ENCODE results near the gene GALNT14. TPM values are rescaled to one million over a fixed set of nuclear protein-coding genes. Genes with fewer than 3 reads are reported as not detected.

GALNT14 gene
- total and polyA plus RNA-seq, 2 donors = 1.3 to 2.1 TPM

DNA sequence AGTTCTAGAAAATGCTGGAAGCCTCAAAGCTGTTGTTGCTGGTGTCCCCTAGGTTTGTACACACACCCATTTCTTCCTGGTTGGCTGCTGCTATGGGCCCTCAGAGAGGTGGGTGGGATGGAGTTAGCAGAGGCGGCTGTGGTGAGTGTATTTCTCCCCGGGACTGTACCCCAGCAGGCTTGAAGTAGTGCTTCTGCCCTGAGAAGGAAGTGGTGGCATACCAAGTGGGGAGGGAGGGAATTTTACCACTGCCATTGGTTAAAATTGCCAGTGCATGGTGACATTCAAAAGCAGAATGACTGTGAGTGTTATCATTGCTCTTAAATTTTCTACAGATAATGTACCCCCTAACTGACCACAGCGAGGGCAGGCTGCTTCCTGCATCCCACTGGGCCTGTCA lies 205.4 kb downstream of the GALNT14 start:
- peak overlapping the region in 1 of 2 donors; percentile 5 for H3K27ac ChIP-seq (ENCODE audit: low read depth in 1 of 2, low read length in 1 of 2)
- peaks cover 0 to 13% of the 10 kb centered on the region in 2 donors for H3K4me1 ChIP-seq (ENCODE audit: control insufficient read depth in 2 of 2, insufficient read depth in 2 of 2, low read length in 2 of 2)
- 44% methylated on average over 3 of the region's 3 CpGs for WGBS
- no peaks in the 10 kb centered on the region for H3K36me3 ChIP-seq (ENCODE audit: control insufficient read depth in 2 of 2, insufficient read depth in 2 of 2, low read length in 1 of 2)
- H3K9me3 ChIP-seq (ENCODE audit: control insufficient read depth in 2 of 2, insufficient read depth in 1 of 2, low read length in 1 of 2) = no peaks in the 10 kb centered on the region
- no peaks in the 10 kb centered on the region for H3K27me3 ChIP-seq (ENCODE audit: control insufficient read depth in 2 of 2, insufficient read depth in 1 of 2, low read length in 1 of 2)
- peak in 6 of 9 donors; percentile 8 to 42 (median 14) for DNase-seq (ENCODE audit: low read depth in 6 of 9, low spot score in 9 of 9)
- no peak overlapping the region for H3K4me3 ChIP-seq (ENCODE audit: low read length in 2 of 2)

GRCh38 chr2:30931841-30932407 lies 206.3 kb downstream of the GALNT14 start:
- H3K4me3 ChIP-seq (ENCODE audit: low read length in 2 of 2) = no peak overlapping the region
- H3K27ac ChIP-seq (ENCODE audit: low read depth in 1 of 2, low read length in 1 of 2) = no peak overlapping the region
- WGBS = 98% methylated on average over 19 of the region's 19 CpGs
- no peaks in the 10 kb centered on the region for H3K27me3 ChIP-seq (ENCODE audit: control insufficient read depth in 2 of 2, insufficient read depth in 1 of 2, low read length in 1 of 2)
- H3K9me3 ChIP-seq (ENCODE audit: control insufficient read depth in 2 of 2, insufficient read depth in 1 of 2, low read length in 1 of 2) = no peaks in the 10 kb centered on the region
- no peaks in the 10 kb centered on the region for H3K36me3 ChIP-seq (ENCODE audit: control insufficient read depth in 2 of 2, insufficient read depth in 2 of 2, low read length in 1 of 2)
- no peak for DNase-seq (ENCODE audit: low read depth in 6 of 9, low spot score in 9 of 9)
- peaks cover 0 to 9% of the 10 kb centered on the region in 2 donors for H3K4me1 ChIP-seq (ENCODE audit: control insufficient read depth in 2 of 2, insufficient read depth in 2 of 2, low read length in 2 of 2)

DNA sequence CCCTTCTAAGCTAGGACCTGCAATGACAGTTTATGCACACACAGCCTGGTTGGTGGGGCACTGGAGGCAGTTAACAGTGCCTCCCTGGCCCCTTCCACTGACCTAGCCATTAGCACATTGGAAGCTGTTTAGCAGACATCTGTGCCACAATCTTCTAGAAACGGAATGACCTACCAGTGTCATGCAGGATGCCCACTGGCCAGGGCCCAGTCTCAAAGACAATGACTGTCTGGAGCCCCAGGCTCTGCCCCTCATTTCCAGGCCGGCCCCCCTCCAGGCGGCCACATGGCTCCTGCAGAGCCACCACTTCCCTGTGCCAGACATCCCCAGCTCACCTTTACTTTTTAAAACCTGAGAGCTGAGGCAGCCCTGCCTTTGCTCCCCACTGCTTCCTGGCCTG lies 207.5 kb downstream of the GALNT14 start:
- DNase-seq (ENCODE audit: low read depth in 6 of 9, low spot score in 9 of 9) = no peak
- H3K9me3 ChIP-seq (ENCODE audit: control insufficient read depth in 2 of 2, insufficient read depth in 1 of 2, low read length in 1 of 2) = no peaks in the 10 kb centered on the region
- H3K4me3 ChIP-seq (ENCODE audit: low read length in 2 of 2) = no peak overlapping the region
- no peaks in the 10 kb centered on the region for H3K36me3 ChIP-seq (ENCODE audit: control insufficient read depth in 2 of 2, insufficient read depth in 2 of 2, low read length in 1 of 2)
- H3K27me3 ChIP-seq (ENCODE audit: control insufficient read depth in 2 of 2, insufficient read depth in 1 of 2, low read length in 1 of 2) = no peaks in the 10 kb centered on the region
- peaks cover 0 to 9% of the 10 kb centered on the region in 2 donors for H3K4me1 ChIP-seq (ENCODE audit: control insufficient read depth in 2 of 2, insufficient read depth in 2 of 2, low read length in 2 of 2)
- no peak overlapping the region for H3K27ac ChIP-seq (ENCODE audit: low read depth in 1 of 2, low read length in 1 of 2)
- WGBS = 96% methylated on average over 3 of the region's 3 CpGs

DNA sequence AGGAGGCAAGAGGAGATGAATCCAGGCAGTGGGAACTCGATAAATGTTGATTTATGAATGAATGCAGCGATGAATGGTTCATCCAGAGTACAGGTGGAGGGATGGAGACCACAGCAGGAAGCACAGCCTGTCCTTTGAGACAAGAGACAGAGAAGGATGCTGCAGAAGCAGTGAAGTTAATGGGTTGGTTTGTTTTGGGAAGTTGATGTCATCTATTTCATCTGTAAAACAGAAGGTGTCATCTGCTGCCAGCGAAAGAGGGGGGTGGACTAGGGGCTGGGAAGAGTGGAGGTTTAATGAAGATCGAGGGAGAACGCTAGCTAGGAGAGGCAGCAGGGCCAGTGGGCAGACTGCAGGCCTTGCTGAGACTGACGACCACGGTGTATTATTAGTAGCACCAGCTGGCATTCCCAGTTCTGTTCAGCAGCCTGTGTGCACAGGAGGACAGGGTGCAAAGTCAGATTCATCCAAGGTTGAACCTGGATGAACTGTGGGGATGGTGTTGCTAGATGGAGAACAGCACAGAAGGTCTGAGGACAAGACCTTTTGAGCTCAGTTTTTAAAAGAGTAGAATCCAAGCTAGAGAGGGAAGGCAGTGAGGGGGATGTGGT lies 210.7 kb downstream of the GALNT14 start:
- H3K9me3 ChIP-seq (ENCODE audit: control insufficient read depth in 2 of 2, insufficient read depth in 1 of 2, low read length in 1 of 2) = no peaks in the 10 kb centered on the region
- H3K4me1 ChIP-seq (ENCODE audit: control insufficient read depth in 2 of 2, insufficient read depth in 2 of 2, low read length in 2 of 2) = peaks cover 0 to under 1% of the 10 kb centered on the region in 2 donors
- 95% methylated on average over 7 of the region's 7 CpGs for WGBS
- H3K27ac ChIP-seq (ENCODE audit: low read depth in 1 of 2, low read length in 1 of 2) = no peak overlapping the region
- no peak overlapping the region for H3K4me3 ChIP-seq (ENCODE audit: low read length in 2 of 2)
- H3K36me3 ChIP-seq (ENCODE audit: control insufficient read depth in 2 of 2, insufficient read depth in 2 of 2, low read length in 1 of 2) = no peaks in the 10 kb centered on the region
- no peaks in the 10 kb centered on the region for H3K27me3 ChIP-seq (ENCODE audit: control insufficient read depth in 2 of 2, insufficient read depth in 1 of 2, low read length in 1 of 2)
- no peak for DNase-seq (ENCODE audit: low read depth in 6 of 9, low spot score in 9 of 9)

- no peak overlapping the region for H3K4me3 ChIP-seq (ENCODE audit: low read length in 2 of 2)
- no peaks in the 10 kb centered on the region for H3K27me3 ChIP-seq (ENCODE audit: control insufficient read depth in 2 of 2, insufficient read depth in 1 of 2, low read length in 1 of 2)
- DNase-seq (ENCODE audit: low read depth in 6 of 9, low spot score in 9 of 9) = no peak
- no peak overlapping the region for H3K27ac ChIP-seq (ENCODE audit: low read depth in 1 of 2, low read length in 1 of 2)
- H3K36me3 ChIP-seq (ENCODE audit: control insufficient read depth in 2 of 2, insufficient read depth in 2 of 2, low read length in 1 of 2) = no peaks in the 10 kb centered on the region
- H3K4me1 ChIP-seq (ENCODE audit: control insufficient read depth in 2 of 2, insufficient read depth in 2 of 2, low read length in 2 of 2) = no peaks in the 10 kb centered on the region
- H3K9me3 ChIP-seq (ENCODE audit: control insufficient read depth in 2 of 2, insufficient read depth in 1 of 2, low read length in 1 of 2) = no peaks in the 10 kb centered on the region
- 96% methylated on average over 5 of the region's 5 CpGs for WGBS
These were observed 211.6 kb downstream of the GALNT14 start for GRCh38 chr2:30926606-30927005.

DNA sequence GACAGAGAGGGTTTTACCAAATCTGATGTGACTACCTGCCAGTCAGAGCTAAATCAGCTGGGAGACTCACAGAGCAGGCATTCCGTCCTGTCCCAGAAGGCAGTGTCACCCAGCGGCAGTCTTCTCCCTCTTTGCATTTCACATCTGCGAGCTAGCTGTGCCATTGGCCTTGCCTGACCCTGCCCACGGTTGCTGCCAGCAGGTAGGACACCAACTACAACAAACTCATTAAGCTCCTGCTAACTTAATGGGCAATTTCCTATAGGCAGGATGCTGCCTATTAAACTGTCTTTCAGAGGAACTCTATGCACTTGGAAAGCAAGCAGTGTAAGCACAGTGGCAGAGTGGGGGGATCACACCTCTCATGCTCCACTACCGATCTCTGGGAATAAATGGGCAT lies 214.6 kb downstream of the GALNT14 start:
- no peak for DNase-seq (ENCODE audit: low read depth in 6 of 9, low spot score in 9 of 9)
- Histone ChIP-seq H3K4me1 (ENCODE audit: control insufficient read depth in 2 of 2, insufficient read depth in 2 of 2, low read length in 2 of 2) (no peaks in the 10 kb centered on the region), H3K27ac (ENCODE audit: low read depth in 1 of 2, low read length in 1 of 2) (no peak overlapping the region), H3K27me3 (ENCODE audit: control insufficient read depth in 2 of 2, insufficient read depth in 1 of 2, low read length in 1 of 2) (no peaks in the 10 kb centered on the region), H3K4me3 (ENCODE audit: low read length in 2 of 2) (no peak overlapping the region), H3K36me3 (ENCODE audit: control insufficient read depth in 2 of 2, insufficient read depth in 2 of 2, low read length in 1 of 2) (no peaks in the 10 kb centered on the region), H3K9me3 (ENCODE audit: control insufficient read depth in 2 of 2, insufficient read depth in 1 of 2, low read length in 1 of 2) (no peaks in the 10 kb centered on the region)
- 96% methylated on average over 5 of the region's 5 CpGs for WGBS

DNA sequence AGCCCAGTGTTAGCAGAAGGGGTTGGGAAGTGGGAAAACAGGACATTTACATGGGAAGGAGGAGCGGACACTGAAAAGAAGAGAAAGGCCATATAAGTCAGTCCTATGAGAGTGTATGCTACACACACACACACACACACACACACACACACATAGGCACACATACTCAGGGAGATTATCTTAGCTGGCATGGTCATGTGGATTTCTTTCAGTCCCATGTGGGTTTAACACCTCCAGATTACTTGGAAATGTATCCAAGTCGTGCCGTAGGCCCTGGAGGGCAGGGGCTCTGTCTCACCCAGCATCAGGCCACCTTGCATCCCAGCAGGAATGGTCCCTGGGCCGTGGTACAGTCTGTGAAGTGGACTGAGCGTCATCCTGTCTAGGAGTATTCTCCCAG lies 217.7 kb downstream of the GALNT14 start:
- WGBS = 92% methylated on average over 5 of the region's 5 CpGs
- no peaks in the 10 kb centered on the region for H3K4me1 ChIP-seq (ENCODE audit: control insufficient read depth in 2 of 2, insufficient read depth in 2 of 2, low read length in 2 of 2)
- H3K27me3 ChIP-seq (ENCODE audit: control insufficient read depth in 2 of 2, insufficient read depth in 1 of 2, low read length in 1 of 2) = no peaks in the 10 kb centered on the region
- no peaks in the 10 kb centered on the region for H3K36me3 ChIP-seq (ENCODE audit: control insufficient read depth in 2 of 2, insufficient read depth in 2 of 2, low read length in 1 of 2)
- H3K9me3 ChIP-seq (ENCODE audit: control insufficient read depth in 2 of 2, insufficient read depth in 1 of 2, low read length in 1 of 2) = no peaks in the 10 kb centered on the region
- DNase-seq (ENCODE audit: low read depth in 6 of 9, low spot score in 9 of 9) = no peak
- no peak overlapping the region for H3K4me3 ChIP-seq (ENCODE audit: low read length in 2 of 2)
- H3K27ac ChIP-seq (ENCODE audit: low read depth in 1 of 2, low read length in 1 of 2) = no peak overlapping the region

DNA sequence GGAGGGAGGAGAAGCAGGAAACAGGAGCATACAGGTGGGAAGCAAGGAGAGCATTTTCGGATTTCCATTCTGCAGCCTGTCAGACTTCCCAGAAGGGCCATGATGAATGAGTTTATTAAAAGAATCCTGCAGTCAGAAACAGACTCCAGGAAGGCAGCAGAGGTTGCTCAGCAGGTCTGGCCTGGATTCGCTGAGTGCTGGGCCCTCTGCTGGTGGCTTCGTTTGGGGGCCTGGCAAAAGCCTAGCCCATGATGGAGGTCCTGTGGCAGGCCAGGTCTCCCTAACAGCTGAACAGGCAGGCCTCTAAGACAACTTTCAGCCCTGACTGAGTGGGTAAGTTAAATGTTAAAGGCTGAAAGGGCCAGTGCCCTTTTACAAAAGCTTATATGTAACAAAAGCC lies 222.8 kb downstream of the GALNT14 start:
- H3K27ac ChIP-seq (ENCODE audit: low read depth in 1 of 2, low read length in 1 of 2) = no peak overlapping the region
- peak in 2 of 9 donors; percentile 22 to 24 for DNase-seq (ENCODE audit: low read depth in 6 of 9, low spot score in 9 of 9)
- H3K4me1 ChIP-seq (ENCODE audit: control insufficient read depth in 2 of 2, insufficient read depth in 2 of 2, low read length in 2 of 2) = no peaks in the 10 kb centered on the region
- no peaks in the 10 kb centered on the region for H3K27me3 ChIP-seq (ENCODE audit: control insufficient read depth in 2 of 2, insufficient read depth in 1 of 2, low read length in 1 of 2)
- no peaks in the 10 kb centered on the region for H3K9me3 ChIP-seq (ENCODE audit: control insufficient read depth in 2 of 2, insufficient read depth in 1 of 2, low read length in 1 of 2)
- WGBS = 78% methylated on average over 3 of the region's 3 CpGs
- H3K36me3 ChIP-seq (ENCODE audit: control insufficient read depth in 2 of 2, insufficient read depth in 2 of 2, low read length in 1 of 2) = no peaks in the 10 kb centered on the region
- H3K4me3 ChIP-seq (ENCODE audit: low read length in 2 of 2) = no peak overlapping the region

- no peaks in the 10 kb centered on the region for H3K4me1 ChIP-seq (ENCODE audit: control insufficient read depth in 2 of 2, insufficient read depth in 2 of 2, low read length in 2 of 2)
- WGBS = 98% methylated on average over 5 of the region's 5 CpGs
- H3K27ac ChIP-seq (ENCODE audit: low read depth in 1 of 2, low read length in 1 of 2) = no peak overlapping the region
- DNase-seq (ENCODE audit: low read depth in 6 of 9, low spot score in 9 of 9) = no peak
- H3K27me3 ChIP-seq (ENCODE audit: control insufficient read depth in 2 of 2, insufficient read depth in 1 of 2, low read length in 1 of 2) = no peaks in the 10 kb centered on the region
- H3K9me3 ChIP-seq (ENCODE audit: control insufficient read depth in 2 of 2, insufficient read depth in 1 of 2, low read length in 1 of 2) = no peaks in the 10 kb centered on the region
- H3K4me3 ChIP-seq (ENCODE audit: low read length in 2 of 2) = no peak overlapping the region
- no peaks in the 10 kb centered on the region for H3K36me3 ChIP-seq (ENCODE audit: control insufficient read depth in 2 of 2, insufficient read depth in 2 of 2, low read length in 1 of 2)
These were observed 223.8 kb downstream of the GALNT14 start for GRCh38 chr2:30914456-30914855.
